Stimulated activated CD4-positive, alpha-beta T cell treated with anti-CD3 and anti-CD28 coated beads, TNF-alpha, amount 100 ng/mL, for 48 hours (primary cell): ENCODE results near the gene TCERG1L.
"Not testable (repeated sequence)": the region's sequence is repeated elsewhere in the genome, so short reads cannot be mapped to it uniquely, and the experiment has no call there.

ENCODE experiments used
- DNase-seq, 3 donors: peaks; one replicate each; pipeline ENCODE4 v3.0.0-alpha.2; 2020; ENCODE audit warnings: low read depth in 3 of 3

Gene TCERG1L

DNA sequence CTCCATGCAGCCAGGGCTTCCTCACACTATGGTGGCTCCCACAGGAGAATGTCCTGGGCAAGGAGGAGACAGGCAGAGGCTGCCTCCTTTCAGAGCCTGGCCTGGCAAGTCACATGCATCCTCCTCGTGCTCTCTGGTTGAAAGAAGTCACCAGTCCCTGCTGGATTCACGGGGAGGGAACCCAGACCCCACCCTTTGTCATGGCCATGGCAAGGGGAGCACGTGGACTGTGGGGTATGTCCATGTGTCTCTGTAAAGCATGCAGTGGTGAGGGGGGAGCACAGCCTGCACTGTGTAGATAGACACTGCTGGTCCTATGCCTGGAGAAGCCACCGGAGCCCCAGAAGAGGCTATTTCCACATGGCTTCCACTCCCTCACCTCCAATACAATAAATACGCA is 225.0 kb downstream of the TCERG1L start:
- no peak for DNase-seq

DNA sequence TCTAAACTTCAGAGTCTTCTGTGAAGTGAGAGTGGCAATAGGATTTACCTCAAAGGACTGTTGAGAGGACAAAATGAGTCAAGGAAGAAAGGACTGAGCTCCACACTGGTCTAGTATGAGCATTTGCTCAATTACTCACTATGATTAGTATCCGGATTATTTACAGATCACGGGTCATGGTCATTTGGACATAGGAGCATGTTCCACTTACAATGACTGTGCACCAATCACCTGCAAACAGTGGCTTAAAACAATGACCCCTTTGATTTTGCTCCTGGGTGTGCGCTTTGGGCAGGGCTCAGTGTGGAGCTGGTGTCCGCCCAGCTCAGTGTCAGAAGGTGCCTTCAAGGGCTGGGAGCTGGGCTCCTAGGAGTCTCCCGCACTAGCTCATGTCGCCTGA is 225.4 kb downstream of the TCERG1L start:
- DNase-seq = no peak

DNA sequence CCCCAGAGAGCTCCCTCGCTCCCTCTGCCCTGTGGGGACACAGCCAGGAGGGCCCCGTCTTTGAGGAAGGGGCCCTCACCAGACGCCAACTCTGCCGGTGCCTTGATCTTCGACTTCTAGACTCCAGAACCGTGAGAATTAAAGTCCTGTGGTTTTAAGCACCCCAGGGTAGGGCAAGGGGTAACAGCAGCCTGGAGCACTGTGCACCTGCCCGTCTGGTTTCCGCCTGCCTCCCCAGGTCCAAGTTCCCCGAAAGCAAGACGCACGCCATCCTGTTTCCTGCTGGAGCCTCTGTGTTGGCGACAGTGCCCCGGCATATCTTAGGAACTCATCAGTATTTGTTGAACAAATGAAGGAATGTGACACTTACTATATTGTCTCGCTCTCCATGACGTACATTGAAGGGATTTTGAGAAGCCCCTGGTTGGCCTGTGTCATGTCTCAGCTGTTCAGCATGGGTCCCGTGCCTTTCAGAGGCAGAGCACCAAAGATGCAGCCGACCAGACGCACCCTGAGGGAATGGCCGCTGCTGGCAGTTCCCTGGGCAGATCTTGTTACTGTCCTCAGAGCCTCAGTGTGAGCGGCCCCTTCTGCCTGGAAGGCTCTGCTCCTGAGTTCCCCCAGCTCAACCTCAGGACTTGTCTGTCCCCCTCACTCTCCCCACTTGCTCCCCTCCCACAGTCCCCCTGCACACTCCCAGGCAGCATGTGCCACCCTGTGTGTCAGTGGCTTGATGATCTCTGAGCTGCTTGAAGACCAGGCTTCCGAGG is 226.2 kb downstream of the TCERG1L start:
- no peak for DNase-seq

DNA sequence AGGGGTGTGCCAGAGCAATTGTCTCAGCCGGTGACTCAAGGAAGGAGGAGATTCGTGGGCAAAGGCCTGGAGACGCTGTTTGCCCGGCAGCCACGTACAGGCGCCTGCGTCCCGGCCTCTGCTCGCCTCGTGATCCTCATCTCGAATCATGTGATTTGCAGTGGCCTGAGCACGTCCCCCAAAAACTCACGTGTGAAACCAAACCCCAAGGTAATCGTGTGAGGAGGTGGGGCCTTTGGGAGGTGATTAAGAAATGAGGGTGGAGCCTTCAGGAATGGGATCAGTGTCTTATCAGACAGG is 226.8 kb downstream of the TCERG1L start:
- DNase-seq = no peak

DNA sequence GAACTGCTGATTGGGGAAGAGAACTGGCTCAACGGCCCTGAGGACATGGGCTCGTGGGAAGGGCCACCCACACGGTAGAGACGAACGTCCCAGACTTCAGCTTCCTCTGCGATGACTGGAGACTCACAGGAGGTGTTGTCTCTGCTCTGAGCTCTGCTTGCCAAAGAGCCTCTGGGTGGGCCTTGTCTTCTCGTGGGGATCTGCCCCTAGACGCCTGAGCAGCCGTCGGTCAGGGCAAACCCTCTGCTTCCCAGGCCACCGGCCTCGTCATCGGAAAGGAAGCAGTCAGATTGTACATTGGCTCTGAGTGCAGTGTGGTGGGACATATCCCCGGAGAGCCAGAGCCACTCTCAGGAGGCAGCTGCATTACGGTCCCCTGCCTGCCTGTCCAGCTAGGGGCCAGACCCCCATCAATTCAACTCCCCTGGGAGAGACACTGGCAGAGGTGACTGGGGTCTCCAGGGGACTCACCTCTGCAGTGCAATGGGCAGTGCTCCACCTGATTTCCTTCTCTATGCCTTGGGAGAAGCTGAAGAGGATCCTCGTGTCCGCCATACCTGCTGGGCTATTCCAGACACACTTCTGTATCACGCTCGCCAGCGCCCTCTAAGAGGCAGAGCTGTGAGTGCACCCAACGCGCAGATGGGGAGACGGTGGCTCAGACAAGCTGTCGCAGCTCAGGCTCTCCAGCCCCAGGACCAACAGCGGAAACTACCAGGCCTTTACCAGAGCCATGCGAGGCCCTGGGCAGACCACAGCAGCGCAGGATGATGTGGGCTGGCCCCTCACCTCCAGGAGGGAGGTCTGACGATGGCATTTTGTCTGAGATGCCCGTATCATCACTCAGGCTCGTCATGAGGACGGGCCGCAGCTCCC is 227.4 kb downstream of the TCERG1L start:
- no peak for DNase-seq

DNA sequence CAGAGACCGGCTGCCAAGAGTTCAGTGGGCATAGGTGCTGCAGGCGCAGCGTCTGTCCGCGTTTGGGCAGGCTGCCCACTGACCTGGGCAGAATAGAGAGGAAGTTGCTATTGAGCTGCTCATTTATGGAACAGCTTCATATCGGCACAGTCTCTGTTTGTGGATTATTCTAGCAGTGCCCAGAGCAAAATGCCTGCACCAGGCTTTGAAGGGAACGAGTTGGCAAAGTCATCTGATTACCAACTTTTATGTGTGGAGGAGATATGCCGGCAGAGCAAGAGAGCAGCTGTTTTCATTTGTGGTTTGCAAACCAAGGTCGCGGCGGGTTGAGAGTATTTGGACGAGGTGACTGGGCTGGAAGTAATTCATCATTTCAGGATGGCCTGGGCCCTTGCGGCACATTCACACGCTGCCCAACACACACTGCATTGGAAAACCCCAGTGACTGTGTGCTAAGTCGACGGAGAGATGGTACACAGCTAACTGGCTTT is 228.5 kb downstream of the TCERG1L start:
- DNase-seq = no peak

DNA sequence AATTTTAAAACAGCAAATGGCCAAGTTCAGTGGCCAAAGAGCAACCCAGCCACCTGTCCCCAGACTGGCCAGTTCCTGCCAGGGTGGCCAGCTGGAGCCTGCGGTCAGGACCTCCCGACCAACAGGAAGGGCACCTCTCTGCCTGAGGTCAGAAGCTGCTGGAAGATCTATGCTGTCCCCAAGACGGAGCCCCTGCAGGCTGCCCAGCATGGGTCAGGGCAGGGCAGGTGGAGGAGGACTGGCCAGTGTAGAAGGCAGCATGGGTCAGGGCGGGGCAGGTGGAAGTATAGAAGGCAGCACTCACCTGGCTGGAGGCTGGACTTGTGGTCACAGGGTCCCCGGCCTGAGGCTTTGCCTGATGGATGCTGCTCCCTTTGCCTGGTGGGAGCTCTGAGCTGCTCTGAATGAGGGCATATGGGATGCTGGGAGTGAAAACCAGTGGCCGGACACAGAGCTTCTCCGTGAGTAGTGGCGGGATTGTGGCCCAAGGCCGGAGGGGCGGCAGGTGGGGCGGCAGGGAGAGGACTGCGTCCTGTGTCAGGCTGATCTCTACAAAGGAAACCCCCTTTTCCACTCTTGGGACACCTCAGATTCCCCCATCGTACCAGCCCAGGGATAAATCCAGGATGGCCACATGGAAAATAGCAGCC is 229.2 kb downstream of the TCERG1L start:
- DNase-seq = no peak

DNA sequence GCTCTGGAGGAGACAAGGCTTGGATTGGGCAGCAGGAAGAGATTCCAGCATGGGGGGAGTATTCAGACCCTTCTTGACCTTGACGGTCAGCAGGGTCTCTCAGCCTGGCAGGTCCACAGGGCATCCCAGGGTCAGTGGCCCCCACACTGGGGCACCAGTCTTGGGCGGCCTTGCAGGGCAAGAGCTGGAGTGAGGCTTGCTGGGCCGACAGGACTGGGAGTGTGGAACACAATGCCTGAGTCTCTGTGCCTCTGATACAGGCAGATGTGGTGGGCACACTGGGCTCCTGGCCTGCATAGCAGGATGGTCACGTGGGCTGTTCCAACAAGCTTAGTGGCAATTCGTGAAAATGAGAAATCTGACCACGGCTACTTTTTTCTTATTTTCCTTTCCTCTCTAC is 229.7 kb downstream of the TCERG1L start:
- no peak for DNase-seq

DNA sequence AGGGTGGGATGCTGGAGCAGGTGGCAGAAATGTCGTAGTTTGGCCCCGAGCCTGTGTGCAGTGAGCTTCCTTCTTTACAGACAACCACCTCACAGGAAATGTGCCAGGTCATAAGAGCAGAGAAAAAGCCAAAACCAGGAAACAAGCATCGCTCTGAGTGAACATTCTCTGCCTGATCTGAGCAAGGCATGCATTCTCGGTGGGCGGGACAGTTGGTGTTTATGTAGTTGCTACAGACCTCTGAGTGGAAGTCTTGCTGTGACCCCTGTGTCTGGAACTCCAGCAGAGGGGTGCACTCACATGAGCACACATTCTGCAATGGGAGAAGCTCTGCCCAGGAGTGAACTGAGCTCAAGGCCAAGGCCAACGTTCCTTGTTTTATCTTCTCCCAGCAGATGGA is 230.1 kb downstream of the TCERG1L start:
- DNase-seq = no peak

DNA sequence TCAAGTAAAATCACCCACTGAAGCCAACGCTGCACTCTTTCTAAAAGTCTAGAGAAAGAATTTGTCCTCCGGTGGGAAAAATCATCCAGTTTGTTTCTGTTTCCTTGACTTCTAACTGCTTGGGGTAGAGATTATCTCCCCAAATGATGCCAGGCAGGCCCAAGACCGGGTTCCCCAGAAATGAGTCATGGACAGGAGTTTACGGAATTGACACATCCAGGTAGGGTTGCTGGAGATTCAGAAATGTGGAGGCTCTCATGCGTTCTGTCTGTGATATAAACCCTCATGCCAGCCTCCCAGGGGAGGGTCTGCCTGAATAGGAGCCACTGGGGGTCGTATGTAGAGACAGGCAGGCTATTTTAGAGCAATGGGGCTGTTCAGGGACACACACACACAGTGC is 230.9 kb downstream of the TCERG1L start:
- DNase-seq = no peak

DNA sequence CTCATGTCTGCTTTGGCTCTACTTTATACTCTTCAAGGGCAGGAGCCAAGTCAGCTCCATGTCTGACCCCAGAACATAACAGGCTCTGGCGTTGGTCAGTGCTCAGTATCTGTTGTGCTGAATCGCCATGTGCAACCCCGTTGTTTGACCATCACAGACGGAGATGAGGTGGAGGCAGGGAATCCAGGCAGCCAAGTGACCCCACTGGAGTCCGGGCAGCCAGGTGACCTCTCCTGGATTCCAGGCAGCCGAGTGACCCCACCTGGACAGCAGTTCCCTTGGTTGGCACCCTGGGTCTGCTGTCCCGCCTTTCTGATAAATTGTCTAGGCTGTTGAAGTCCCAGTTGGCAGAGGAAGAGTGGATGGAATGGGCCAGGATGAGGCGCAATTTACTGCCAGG is 232.2 kb downstream of the TCERG1L start:
- no peak for DNase-seq

DNA sequence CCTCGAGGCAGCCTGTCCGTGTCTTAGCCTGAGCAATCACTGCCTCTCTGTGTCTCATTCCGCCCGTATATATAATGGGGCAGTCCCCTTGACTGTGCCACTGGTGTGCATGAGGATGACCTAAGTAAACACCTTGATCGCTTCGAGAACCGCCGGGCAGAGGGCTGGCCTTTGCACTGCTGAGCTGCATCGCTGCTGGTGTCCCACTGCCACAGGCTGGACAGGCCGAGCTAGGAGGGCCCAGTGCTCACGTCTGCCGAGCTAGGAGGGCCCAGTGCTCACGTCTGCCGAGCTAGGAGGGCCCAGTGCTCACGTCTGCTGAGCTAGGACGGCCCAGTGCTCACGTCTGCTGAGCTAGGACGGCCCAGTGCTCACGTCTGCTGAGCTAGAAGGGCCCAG is 232.6 kb downstream of the TCERG1L start:
- DNase-seq = not testable (repeated sequence)

DNA sequence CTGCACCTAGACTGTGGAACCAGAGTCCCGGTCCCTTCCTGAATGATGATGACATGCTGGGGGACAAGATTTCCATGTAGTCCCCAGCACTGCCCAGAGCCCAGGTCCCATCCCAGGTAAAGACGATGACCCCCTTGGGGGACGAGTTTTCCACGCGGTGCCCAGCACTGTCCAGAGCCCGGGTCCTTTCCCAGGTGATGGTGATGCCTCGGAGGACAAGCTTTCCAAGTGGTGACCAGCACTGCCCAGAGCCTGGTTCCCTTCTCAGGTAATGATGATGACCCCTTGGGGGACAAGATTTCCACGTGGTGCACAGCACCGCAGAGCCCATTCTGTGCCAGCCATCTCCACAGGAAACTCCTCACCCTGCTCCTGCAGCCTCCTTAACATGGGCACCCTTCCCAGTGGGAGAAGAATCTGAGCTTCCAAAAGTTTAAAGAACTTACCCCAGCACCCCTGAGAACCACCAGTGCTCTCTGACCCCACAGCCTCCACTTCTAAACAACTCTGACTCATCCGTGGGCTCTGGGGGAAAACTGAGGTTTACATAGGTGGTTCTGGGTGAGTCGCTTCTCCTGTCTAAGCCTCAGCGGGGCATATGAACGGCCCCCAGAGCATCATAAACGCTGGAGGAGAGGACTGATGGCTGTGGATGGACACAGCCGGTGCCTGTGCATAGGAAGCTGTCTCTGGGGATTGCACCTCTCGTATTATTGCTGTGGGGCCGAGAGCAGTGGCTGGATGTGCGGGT is 233.2 kb downstream of the TCERG1L start:
- DNase-seq = no peak

DNA sequence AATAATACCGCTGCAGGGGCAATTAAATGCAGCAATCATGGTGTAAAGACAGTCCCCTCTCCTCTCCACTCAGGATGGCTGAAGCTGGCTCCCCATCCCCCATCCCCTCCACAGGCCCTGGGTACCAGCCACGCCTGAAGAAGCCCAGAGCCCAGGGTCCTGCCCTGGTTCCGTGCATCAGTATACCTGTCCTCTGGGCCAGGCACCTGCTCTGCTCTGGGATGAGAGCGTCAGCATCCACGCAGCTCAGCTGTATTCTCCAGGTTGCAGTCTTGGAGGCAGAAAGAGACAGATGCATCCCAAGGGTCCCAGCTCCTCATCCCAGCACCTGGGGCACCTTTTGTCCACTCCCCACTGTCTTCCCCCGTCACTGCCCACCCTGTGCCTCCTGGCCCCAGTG is 233.8 kb downstream of the TCERG1L start:
- no peak for DNase-seq

DNA sequence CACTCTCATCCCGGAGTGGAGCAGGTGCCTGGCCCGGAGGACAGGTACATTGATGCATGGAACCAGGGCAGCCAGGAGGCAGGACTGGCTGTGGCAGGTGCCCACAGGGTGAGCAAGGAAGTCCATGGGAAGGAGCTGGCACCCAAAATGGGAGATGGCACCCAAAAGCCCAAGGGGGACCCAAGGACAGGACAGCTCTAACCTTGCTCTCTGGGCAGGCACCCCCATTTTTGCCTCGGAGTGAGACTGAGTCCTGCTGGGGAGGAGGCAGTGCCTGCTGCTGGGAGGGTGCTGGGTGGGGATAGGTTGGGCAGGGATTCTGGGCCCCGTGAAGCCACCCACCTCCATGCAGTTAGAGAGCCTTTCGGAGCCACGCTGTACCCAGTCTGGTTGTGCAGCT is 234.5 kb downstream of the TCERG1L start:
- DNase-seq = no peak

DNA sequence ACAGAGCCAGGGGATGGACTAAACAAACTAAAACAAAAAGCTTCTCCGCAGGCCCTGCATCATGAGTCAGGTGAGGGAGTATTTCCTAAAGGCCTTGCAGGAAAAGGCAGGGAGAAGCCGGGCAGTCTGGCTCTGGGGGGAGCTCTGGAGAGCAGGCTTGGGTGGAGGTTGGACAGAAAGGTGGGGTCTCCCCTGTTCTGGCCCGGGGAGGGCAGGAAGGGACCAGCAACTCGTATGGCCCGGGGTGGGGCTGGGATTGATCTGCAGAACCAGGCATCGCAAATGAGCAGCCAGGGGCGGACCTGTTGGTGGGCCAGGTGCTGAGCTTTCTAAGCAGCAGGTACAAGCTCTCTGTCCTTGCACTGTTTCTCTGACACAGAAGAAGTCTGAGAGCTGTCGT is 235.2 kb downstream of the TCERG1L start:
- DNase-seq = no peak

DNA sequence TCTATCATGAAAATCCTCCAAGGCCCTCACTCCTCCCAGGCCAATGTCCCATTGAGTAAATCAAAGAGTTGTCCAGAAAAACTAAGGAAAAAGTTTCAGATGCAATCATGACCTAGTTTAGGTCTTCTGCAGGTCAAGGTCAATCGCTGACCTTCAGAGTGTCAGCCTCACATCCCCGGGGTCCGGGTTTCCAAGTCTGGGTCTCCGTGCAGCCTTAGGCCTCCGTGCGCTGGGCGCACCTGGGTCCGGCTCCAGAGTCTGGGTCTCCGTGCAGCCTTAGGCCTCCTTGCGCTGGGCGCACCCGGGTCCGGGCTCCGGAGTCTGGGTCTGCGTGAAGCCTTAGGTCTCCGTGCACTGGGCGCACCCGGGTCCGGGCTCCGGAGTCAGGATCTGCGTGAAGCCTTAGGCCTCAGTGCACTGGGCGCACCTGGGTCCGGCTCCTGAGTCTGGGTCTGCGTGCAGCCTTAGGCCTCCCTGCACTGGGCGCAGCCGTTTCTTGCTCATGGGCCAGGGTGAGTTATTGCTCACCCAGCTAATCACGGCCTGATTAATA is 236.2 kb downstream of the TCERG1L start:
- no peak for DNase-seq

DNA sequence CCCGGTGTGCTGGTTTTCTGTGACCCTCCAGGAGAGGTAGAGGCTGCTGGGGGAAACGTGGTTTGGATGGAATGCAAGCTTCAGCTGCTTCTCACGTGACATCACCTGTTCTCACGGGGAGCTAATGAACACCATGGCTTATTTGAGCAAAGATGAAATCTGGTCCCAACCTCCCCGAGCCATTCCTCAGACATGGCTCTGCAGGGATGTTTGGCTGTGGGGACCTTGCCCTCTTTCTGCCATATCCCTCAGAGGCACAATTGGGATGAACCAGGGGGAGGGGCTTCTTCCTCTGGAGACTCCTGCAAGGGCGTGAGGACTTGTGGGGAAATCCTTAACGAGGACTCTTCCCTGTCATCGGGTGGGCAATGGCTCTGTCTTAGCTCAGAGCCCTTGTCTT is 236.8 kb downstream of the TCERG1L start:
- DNase-seq = no peak

DNA sequence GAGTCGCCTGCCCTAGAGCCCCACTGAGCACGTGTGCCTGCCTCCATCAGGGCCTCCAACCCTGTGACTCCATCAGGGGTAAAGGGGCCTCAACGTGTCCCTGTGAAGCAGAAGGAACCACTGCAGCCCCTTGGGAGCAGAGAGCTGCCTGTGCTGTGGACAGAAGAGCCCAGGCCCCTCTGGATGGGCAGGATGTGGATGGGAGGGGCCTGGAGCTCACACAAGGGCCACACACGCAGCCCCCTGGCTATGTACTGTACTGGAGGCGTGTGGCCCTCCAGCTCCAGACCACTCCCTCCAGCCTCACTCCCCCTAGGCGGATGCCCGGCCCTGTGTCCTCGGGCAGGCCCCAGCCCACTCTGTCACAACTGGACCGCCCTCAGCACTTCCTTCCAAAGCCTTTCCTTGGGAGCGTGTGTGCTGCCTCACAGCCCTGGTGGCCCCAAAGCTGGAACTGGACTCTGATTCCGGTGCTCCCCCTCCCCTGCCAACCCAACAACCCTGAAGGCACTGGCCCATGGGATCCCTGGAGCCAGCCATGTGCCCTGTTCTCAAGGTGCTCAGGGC is 238.0 kb downstream of the TCERG1L start:
- DNase-seq = no peak

DNA sequence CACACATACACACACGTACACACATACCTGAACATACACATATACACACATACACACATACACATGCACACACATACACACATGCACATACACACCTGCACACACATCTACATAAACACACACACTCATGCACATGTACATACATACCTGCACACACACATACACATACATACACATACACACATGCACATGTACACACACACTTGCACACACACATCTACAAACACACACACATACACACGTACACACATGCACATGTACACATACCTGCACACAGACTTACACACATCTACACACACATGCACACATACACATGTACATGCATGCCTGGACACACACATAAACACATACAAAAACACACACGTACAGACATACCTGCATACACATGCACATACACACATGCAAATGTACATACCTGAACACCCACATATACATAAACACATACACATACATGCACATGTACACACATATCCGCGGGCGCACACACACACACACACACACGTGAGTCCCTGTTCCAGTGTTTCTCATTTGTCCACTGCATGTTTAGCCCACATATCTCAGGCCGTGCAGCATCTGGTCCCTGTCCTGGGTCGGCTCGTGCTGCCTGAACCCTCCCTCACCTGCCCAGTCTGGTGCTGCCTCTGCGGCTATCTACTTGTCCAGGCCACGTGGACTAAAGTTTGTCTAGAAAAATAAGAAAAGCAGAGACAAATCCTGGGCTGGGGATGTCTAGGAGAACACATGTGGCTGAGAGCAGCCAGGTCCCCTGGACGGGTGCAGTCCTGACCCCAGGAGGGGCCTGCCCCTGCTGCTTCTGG is 238.7 kb downstream of the TCERG1L start:
- DNase-seq = no peak
